Right forelimb (tissue), 1 donor: Measurements from ENCODE around the gene FAM13B.
"Not testable (repeated sequence)": the region's sequence is repeated elsewhere in the genome, so short reads cannot be mapped to it uniquely, and the experiment has no call there.

ENCODE experiments used
- DNase-seq: peaks from one replicate; pipeline ENCODE4 v3.0.0-alpha.2; 2018

The FAM13B gene

GRCh38 chr5:138033386-138033808, 518 bp upstream of the FAM13B start:
- no peak for DNase-seq

- DNase-seq, result no peak
These were observed 779 bp downstream of the FAM13B start for GRCh38 chr5:138032028-138032571.

DNA sequence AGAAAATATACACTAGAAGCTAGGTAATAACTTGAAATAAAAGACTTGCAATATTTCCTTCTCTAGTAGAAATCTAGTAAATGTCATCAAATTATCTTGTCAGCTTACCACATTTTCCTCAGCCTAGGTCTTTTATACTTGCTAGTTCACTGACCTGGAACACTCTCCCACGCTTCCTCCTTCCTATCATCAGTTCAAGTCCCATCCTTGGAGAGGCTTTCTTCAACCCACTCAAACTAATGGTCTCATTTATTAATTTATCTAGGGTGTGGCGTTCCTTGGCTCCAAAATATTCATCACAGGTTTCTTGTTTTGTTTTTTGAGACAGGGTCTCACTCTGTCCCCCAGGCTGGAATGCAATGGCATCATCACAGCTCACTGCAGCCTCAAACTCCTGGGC, 2.9 kb downstream of the FAM13B start:
- no peak for DNase-seq

DNA sequence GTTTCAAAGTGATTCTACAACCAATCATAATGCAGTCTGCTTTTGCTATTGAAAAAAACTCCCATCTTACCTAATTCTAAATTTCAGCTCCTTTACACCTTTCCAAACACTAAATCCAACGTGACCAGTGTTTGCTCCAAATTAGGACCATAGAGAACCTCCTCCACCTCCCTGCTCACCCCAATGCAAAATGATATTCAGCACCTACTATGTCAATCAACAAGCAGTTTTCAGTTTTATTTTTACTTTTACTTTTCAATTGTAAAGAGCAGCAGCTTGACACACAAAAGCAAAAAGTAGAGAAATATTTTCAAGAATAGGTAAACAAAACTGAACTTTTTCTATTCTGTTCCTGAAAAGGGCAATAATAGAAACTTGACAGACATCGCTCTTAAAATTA, 3.4 kb downstream of the FAM13B start:
- no peak for DNase-seq

DNA sequence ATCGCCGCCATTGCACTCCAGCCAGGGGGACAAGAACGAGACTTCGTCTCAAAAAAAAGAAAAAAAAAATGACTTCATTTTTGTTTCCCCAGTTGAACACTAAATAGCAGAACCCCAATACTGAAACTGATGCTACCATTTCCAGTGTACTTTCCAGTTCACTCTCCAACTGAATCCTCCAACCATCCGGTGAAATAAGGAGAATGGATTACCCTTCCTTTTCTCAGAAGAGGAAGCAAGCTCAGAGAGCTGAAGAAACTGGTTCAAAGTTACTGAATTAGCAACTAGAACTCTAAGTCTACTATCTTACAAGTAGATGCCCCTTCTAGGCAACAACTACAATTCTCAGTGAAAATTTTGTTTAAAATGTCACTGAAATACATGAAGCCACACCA, 3.9 kb downstream of the FAM13B start:
- no peak for DNase-seq

GRCh38 chr5:138028262-138028970, 4.5 kb downstream of the FAM13B start:
- not testable (repeated sequence) for DNase-seq

- DNase-seq, result not testable (repeated sequence)
These were observed 6.1 kb downstream of the FAM13B start for GRCh38 chr5:138026793-138027192.

GRCh38 chr5:138025285-138025684, 7.6 kb downstream of the FAM13B start:
- no peak for DNase-seq

DNA sequence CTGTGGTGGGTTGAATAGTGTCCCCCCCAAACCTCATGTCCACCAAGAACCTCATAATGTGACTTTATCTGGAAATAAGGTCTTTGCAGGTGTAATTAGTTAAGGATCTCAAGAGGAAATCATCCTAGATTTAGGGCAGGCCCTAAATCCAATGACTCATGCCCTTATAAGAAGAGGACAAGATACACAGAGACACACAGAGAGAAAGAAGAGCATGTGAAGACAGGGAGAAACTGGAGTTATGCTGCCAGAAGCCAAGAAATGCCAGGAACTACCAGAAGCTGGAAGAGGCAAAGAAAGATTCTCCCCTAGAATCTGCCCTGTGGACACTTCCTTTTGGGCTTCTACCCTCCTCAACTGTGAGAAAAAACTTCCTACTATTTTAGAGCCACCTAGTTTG, 8.8 kb downstream of the FAM13B start:
- DNase-seq, result no peak

DNA sequence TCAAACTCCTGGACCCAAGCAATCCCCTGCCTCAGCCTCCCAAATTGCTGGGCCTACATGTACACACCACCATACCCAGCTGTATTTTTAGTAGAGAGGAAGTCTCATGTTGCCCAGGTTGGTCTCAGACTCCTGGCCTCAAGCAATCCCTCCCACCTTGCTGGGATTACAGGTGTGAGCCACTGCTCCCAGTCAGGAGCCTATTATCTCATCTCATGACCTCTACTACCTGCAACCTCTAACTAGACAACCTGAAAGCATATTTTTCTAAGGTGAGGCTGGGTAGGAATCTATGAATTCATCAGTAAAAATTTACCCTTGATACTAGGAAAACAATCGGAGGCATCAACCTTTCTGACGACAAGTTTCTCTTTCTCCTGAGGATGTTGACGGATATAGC, 10.0 kb downstream of the FAM13B start:
- no peak for DNase-seq

GRCh38 chr5:138021771-138022170, 11.1 kb downstream of the FAM13B start:
- DNase-seq, result no peak

GRCh38 chr5:138018849-138019248, 14.0 kb downstream of the FAM13B start:
- DNase-seq, result no peak

GRCh38 chr5:138015916-138016315, 17.0 kb downstream of the FAM13B start:
- no peak for DNase-seq

DNA sequence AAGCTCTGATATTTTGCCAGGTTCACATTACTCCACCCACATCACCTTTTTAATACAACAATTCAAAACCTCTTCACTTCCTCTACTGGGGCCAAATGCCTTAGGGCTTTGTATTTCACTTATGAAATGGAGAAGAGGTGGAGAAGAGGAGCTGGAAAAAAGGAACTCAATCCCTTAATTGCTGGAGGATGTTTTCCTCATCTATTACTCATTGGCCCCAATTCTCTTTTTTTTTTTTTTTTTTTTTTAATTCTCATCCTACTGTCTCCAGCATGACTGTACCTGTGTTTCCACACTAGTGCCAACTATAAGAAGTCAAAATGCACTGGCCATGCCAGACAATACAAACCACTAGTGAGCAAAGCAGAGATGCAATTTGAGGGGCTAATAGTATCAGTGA, 20.9 kb downstream of the FAM13B start:
- DNase-seq, result no peak

GRCh38 chr5:138000102-138000723, 32.7 kb downstream of the FAM13B start:
- no peak for DNase-seq

- no peak for DNase-seq
These were observed 35.1 kb downstream of the FAM13B start for GRCh38 chr5:137997726-137998213.

DNA sequence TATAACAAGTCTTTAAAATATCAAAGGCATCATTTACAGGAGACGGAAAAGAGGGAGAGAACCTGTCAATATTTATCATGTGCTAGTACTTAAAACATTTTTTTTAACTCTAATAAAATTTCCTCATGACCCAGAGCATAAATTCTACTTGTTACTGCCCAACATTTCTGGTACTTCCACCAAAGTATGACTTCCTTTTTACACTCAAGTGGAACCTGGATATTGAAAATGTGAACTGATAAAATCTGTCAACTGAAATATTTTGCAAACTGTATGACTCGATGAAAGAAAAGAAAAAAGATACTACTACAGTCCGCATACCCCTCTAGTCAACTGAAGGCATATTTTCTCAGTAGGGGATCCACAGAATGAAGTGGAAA, 37.1 kb downstream of the FAM13B start:
- no peak for DNase-seq

GRCh38 chr5:137995077-137995748, 37.7 kb downstream of the FAM13B start:
- no peak for DNase-seq

DNA sequence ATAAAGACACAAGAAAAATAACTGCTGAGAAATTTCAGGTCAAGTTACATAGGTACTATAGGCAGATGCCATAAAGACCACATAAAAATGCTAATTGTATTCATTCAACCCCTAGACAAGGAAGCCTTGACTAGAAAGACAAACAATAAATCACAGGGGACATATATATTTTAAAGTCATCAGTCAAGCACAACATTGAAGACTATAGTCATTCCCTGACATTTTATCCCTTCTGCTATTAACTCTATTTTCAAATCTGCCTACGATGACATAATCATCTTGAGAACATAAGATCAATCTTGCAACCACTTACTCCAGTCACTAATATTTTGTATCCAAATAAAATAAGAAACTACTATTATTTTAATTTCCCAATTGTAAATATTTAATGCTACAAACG, 38.3 kb downstream of the FAM13B start:
- no peak for DNase-seq

DNA sequence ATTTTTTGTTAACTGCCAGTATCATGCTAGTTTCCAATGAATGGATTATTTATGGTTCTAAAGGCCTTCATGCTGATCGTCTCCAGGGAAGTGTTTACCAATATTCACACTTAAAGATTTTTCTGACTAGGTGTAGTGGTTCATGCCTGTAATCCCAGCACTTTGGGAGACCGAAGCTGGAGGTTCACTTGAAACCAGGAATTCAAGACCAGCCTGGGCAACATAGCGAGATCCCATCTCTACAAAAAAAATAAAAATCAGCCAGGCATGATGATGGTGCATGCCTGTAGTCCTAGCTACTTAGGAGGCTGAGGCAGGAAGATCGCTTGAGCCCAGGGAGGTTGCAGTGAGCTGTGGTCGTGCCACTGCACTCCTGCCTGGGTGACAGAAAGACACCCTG, 43.5 kb downstream of the FAM13B start:
- no peak for DNase-seq

DNA sequence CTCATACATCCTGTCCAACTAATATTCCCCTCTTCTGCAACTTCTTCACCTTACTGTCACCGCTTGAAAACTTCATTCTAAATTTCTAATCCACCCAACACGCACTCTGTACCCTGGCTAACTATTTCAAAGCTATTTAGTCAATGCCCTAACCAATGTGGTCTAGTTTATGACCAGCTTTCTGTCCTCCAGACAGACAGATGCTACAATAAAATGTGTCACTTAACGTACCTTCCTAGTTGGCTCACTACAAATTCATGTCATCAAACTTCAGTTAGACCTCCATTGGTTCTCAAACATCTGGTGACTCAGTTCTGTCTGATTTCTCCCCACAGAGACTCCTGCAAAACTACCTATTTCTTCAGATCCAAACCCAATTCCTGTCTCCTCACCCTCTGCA, 57.7 kb downstream of the FAM13B start:
- DNase-seq, result no peak

DNA sequence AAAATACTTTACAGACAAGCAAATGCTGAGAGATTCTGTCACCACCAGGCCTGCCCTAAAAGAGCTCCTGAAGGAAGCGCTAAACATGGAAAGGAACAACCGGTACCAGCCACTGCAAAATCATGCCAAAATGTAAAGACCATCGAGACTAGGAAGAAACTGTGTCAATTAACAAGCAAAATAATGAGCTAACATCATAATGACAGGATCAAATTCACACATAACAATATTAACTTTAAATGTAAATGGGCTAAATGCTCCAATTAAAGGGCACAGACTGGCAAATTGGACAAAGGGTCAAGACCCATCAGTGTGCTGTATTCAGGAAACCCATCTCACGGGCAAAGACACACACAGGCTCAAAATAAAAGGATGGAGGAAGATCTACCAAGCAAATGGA, 62.5 kb downstream of the FAM13B start:
- DNase-seq, result not testable (repeated sequence)

DNA sequence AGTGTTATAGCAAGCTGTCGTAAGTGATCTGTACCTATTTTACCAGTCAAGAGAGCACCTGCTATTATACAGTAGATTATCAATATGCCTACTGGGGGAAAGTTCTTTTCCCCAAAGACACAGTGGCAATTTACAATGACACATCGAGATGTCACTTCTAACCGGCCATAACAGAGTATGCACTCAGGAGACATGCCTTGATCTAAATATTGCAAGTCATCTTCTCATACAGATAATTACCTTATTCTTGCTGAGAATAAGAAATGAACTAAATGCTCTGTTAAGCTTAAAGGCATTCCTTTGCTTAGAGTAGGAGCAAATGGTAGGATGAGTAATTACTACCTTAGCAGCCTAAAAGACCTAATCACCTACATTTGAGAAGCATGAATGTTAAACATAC, 72.1 kb downstream of the FAM13B start:
- no peak for DNase-seq

- DNase-seq, result no peak
These were observed 72.7 kb downstream of the FAM13B start for GRCh38 chr5:137960141-137960540.
